ENCODE data around the gene MRTFA.

DNA sequence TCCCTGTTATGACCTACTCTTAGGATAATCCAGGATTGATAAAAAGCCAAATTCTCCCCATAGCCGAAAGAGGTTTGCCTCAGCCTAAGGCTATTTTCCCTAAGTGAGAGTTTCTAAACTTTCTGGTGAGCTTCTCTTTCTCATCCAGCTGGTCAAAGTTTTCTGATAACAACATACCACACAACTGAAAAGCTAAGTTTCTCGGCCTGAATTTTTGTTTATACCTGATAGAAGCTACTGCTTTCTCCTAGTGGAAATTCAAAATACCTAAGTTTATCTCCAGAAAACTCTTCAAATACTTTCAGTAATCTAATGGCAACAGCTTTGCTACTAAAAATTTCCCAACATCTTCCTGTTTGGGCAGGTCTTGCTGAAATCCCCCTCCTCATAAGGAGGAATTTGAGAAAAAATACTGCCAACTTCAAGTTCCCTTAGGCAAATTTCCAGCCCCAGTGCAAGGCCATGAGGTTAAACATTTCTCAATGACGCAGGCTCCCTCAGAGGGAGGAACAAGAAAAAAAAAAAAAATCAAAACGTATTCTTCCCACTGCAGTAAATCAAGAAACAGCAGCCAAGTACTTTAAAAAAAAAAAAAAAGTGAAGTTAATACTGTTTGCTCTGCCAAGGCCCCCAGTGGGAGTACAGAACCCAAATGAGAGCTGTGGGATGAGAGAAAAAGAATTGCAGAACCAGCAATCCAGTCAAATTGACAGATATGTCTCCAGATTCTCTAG, 127.0 kb downstream of the MRTFA start:
- TF ChIP-seq POLR2A (IDR thresholded peaks at IDR 0.05) (no peak), CTCF (IDR thresholded peaks at IDR 0.05) (no peak)

Measured in uterus (tissue), 2 donors.